ENCODE measurements around the gene UBE2V1. TPM values are rescaled to one million over a fixed set of nuclear protein-coding genes. Genes with fewer than 3 reads are reported as not detected.
"Not testable (repeated sequence)": the region's sequence is repeated elsewhere in the genome, so short reads cannot be mapped to it uniquely, and the experiment has no call there.

Gene UBE2V1
- polyA plus RNA-seq, 2 of the 4 experiments (the other 2 are of a cell fraction) = 129 to 141 TPM

DNA sequence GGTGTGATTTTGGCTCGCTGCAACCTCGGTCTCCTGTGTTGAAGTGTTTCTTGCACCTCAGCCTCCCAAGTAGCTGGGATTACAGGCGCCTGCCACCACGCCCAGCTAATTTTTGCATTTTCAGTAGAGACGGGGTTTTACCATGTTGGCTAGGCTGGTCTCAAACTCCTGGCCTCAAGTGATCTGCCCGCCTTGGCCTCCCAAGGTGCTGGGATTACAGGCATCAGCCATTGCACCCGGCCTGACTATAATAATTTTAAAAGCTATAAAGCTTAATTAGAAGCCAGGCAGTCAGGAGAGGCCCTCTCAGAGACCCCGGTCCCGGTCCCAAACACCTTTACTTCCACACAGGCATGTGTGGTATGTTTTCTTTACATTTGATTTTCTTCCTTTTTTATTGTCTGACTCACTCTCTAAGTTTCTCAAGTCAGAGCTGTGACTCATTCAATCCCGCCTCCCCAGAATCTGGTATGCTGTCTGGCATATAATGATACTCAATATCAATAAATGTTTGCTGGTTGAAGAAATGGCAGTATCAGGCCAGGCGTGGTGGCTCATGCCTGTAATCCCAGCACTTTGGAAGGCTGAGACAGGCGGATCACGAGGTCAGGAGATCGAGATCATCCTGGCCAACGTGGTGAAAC lies 9.4 kb downstream of the UBE2V1 start:
- Histone ChIP-seq H3K4me2 (peak overlapping the region; percentile 51), H3K27ac (peak overlapping the region; percentile 44 to 77; a peak in 5 of 6 replicates), H3K4me1 (peaks cover 66% of the 10 kb centered on the region)
- WGBS (ENCODE audit: missing lambda C conversion rate) = 31% methylated on average over 15 of the region's 15 CpGs
- ChIA-PET CTCF (interaction anchor here (0.6 to 8.7 kb wide), 13 partner anchors 8 to 662 kb away, joined by 3 to 76 read pairs (median 3); no protein-coding TSS in a partner anchor), POLR2A (interaction anchor here (0.7 kb wide), 1 partner anchor 24 kb away, joined by 7 read pairs; no protein-coding TSS in a partner anchor)
- H3K4me3 ChIP-seq, H3K9me3 ChIP-seq, FAIRE-seq: not testable (repeated sequence)
- TF ChIP-seq JUN (IDR thresholded peaks at IDR 0.05) = 0 out of 5 replicates have a peak, but pooled peaks of 1 of the 2 experiments have one; percentile 30
- TF ChIP-seq FOSL2 (IDR thresholded peaks at IDR 0.05) = peak; percentile 75
- peak; percentile 95 for TF ChIP-seq FOSL2 (CRISPR knock-in tag; IDR thresholded peaks at IDR 0.05)
- TF ChIP-seq JUNB (IDR thresholded peaks at IDR 0.05) = peak; percentile 56
- TF ChIP-seq CEBPB (IDR thresholded peaks at IDR 0.05) = peak in 1 of 2 experiments; percentile 75; a peak in 2 of 4 replicates
- ATAC-seq (peak; percentile 86 to 87), DNase-seq (ENCODE audit: low read depth in 1 of 2, low spot score in 1 of 2) (peak; percentile 67 to 69)

DNA sequence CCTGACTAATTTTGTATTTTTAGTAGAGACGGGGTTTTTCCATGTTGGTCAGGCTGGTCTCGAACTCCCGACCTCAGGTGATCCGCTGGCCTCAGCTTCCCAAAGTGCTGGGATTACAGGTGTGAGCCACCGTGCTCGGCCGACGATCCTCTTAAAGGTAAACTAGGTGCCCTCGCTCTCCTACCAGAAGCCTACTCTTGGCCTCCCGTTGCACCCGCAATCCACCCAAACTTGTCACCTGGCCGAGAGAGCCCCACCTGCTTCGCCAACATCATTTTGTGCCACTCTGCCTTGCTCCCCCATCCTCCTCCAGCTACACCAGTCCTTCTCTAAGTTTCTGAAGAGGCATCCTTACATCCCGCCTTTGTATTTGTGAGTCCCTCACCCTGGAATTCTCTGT lies 10.4 kb downstream of the UBE2V1 start:
- Histone ChIP-seq H3K27ac (peak overlapping the region in 1 of 2 experiments; percentile 77; a peak in 2 of 6 replicates), H3K4me1 (peaks cover 56% of the 10 kb centered on the region)
- CTCF ChIA-PET = interaction anchor here (0.5 to 8.7 kb wide), 9 partner anchors 10 to 281 kb away, joined by 3 to 76 read pairs (median 4); partner anchors contain the start of gene UBE2V1
- WGBS (ENCODE audit: missing lambda C conversion rate) = 94% methylated on average over 14 of the region's 14 CpGs
- POLR2A ChIA-PET; FAIRE-seq; H3K4me2 ChIP-seq; DNase-seq (ENCODE audit: low read depth in 1 of 2, low spot score in 1 of 2); H3K4me3 ChIP-seq; ATAC-seq; H3K9me3 ChIP-seq: not testable (repeated sequence)

DNA sequence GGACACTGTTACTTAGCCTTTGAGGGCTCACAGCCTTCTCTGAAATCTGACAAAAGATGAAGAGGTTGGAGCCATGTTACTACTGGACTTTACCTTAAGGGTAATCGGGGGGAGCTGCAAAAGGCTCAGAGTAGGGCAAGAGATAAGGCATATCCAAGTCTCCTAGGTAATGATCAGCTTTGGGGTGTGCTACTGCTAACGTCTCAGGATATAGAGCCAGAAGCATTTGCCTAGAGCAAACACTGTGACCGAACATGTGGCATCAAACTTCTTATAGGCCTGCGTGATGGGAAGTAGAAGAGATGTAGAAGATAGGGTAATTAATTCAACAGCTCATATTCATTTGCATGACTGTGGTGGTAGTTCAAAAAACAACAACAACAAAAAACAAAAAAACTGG lies 11.1 kb downstream of the UBE2V1 start:
- POLR2A ChIA-PET = no interaction called here
- Histone ChIP-seq H3K4me2 (0 out of 3 replicates have a peak overlapping the region, but pooled peaks have one; percentile 1), H3K9me3 (no peaks in the 10 kb centered on the region), H3K4me1 (peaks cover 55% of the 10 kb centered on the region), H3K27ac (no peak overlapping the region), H3K4me3 (no peak overlapping the region)
- ATAC-seq (no peak; a peak in 1 of 6 replicates), DNase-seq (ENCODE audit: low read depth in 1 of 2, low spot score in 1 of 2) (no peak), FAIRE-seq (no peak)
- CTCF ChIA-PET = interaction anchor here (1.1 to 8.7 kb wide), 3 partner anchors 11 to 123 kb away, joined by 4 to 76 read pairs (median 5); partner anchors contain the start of gene UBE2V1
- 61% methylated on average over 4 of the region's 4 CpGs for WGBS (ENCODE audit: missing lambda C conversion rate)
- TF ChIP-seq, protein P1, sequence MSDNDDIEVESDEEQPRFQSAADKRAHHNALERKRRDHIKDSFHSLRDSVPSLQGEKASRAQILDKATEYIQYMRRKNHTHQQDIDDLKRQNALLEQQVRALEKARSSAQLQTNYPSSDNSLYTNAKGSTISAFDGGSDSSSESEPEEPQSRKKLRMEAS (IDR thresholded peaks at IDR 0.05) = no peak
- TF ChIP-seq POLR2A (IDR thresholded peaks at IDR 0.05; ENCODE audit: low read length) (no peak), HOXA7 (CRISPR knock-in tag; IDR thresholded peaks at IDR 0.05) (no peak), RARB (CRISPR knock-in tag; IDR thresholded peaks at IDR 0.05) (no peak), HDAC2 (IDR thresholded peaks at IDR 0.05) (no peak), NPAS2 (CRISPR knock-in tag; IDR thresholded peaks at IDR 0.05; ENCODE audit: borderline replicate concordance) (no peak), CBX2 (IDR thresholded peaks at IDR 0.05; ENCODE audit: borderline replicate concordance, low read depth) (no peak), NFE2L2 (conservative IDR thresholded peaks at IDR 0.05; ENCODE audit: low read length) (no peak), RNF2 (IDR thresholded peaks at IDR 0.05; ENCODE audit: borderline replicate concordance, low read depth) (no peak), CHD2 (IDR thresholded peaks at IDR 0.05; ENCODE audit: low read length, partially characterized antibody) (no peak), EP300 (IDR thresholded peaks at IDR 0.05) (no peak), EHF (CRISPR knock-in tag; IDR thresholded peaks at IDR 0.05) (no peak), POLR2AphosphoS2 (conservative IDR thresholded peaks at IDR 0.05; ENCODE audit: low read length) (no peak)
- TF ChIP-seq, protein P2, sequence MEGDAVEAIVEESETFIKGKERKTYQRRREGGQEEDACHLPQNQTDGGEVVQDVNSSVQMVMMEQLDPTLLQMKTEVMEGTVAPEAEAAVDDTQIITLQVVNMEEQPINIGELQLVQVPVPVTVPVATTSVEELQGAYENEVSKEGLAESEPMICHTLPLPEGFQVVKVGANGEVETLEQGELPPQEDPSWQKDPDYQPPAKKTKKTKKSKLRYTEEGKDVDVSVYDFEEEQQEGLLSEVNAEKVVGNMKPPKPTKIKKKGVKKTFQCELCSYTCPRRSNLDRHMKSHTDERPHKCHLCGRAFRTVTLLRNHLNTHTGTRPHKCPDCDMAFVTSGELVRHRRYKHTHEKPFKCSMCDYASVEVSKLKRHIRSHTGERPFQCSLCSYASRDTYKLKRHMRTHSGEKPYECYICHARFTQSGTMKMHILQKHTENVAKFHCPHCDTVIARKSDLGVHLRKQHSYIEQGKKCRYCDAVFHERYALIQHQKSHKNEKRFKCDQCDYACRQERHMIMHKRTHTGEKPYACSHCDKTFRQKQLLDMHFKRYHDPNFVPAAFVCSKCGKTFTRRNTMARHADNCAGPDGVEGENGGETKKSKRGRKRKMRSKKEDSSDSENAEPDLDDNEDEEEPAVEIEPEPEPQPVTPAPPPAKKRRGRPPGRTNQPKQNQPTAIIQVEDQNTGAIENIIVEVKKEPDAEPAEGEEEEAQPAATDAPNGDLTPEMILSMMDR (IDR thresholded peaks at IDR 0.05) = no peak
- TF ChIP-seq, protein P3, sequence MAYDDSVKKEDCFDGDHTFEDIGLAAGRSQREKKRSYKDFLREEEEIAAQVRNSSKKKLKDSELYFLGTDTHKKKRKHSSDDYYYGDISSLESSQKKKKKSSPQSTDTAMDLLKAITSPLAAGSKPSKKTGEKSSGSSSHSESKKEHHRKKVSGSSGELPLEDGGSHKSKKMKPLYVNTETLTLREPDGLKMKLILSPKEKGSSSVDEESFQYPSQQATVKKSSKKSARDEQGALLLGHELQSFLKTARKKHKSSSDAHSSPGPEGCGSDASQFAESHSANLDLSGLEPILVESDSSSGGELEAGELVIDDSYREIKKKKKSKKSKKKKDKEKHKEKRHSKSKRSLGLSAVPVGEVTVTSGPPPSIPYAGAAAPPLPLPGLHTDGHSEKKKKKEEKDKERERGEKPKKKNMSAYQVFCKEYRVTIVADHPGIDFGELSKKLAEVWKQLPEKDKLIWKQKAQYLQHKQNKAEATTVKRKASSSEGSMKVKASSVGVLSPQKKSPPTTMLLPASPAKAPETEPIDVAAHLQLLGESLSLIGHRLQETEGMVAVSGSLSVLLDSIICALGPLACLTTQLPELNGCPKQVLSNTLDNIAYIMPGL (CRISPR knock-in tag; IDR thresholded peaks at IDR 0.05; ENCODE audit: borderline replicate concordance) = no peak
- TF ChIP-seq, protein P4, sequence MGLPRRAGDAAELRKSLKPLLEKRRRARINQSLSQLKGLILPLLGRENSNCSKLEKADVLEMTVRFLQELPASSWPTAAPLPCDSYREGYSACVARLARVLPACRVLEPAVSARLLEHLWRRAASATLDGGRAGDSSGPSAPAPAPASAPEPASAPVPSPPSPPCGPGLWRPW (IDR thresholded peaks at IDR 0.05) = no peak
